ENCODE data around the gene SIGLEC7.
A peak's percentile ranks its signal among the peaks of the same experiment; 100 is the strongest.

The SIGLEC7 gene

DNA sequence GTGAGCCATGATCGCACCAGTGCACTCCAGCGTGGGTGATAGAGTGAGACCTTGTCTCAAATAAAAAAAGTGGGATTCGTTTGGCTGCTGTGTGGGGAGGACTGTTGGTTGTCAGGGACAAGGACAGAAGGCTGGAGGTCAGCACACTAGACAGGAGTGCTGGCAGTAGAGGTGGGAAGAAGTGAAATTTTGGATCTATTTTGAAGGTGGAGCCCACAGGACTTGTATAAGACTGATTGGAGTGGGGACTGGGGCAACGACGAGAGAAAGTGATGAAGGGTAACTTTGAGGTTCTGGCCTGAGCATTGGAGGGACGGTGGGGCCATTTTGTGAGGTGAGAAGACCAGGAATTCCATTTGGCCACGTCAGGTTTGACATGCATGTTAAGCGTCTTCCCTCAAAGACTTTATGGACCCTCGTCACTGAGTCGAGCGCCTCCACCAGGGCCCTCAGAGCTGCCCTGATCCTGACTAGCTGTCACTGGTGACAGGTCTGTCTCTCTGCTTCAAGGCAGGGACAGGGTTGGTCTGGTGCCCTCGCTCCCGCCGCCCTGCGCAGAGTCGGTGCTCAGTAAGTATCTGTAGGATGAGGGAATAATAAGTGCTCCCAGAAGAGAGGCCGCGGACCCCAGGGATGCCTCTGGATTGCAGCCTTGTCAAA is 34.6 kb upstream of the SIGLEC7 start:
- Mint-ChIP-seq H3K4me3 (peak overlapping the region; percentile 88), H3K4me1 (ENCODE audit: low read depth) (peaks cover 47% of the 10 kb centered on the region), H3K27me3 (no peaks in the 10 kb centered on the region), H3K27ac (peak overlapping the region; percentile 97), H3K9me3 (no peaks in the 10 kb centered on the region), H3K36me3 (ENCODE audit: low read depth) (peaks cover 31% of the 10 kb centered on the region)

DNA sequence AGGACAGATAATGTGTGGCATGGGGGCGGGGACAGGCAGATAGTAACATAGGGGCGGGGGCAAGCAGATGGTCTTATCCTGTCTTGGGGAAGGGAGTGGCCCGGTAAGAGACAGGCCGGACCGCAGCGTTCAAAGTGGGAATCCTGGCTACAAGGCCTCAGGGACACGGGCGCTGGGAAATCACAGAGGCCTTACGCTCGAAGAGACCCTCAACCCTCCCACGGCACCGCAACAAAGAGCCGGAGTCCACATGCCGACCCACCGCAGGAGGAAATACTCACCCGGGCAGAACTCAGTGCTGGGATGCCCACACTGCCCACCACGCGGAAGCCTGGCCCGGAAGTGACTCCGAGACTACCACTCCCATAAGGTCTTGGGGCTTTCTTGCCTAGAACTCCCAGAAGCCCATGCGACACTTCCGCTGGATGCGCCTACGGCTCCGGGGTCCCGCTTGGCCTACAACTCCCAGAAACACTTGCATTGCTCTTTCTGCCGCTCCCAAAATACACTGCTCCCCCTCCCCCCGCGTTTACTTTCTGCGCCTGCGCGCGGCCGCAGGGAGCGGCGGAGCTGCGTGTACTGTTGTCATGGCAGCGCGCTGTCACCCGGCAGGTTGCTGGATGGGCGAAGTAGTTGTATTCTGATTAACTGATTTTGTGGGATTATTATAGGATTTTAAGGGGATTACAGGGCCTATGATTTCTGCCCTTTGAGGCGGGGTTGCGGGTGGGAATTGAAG is 33.9 kb upstream of the SIGLEC7 start, which contains the start of gene CTU1:
Gene CTU1 (minus strand): TSS at position 344 of the 739 bp plus-strand sequence. CDS start 3,840 bp downstream, outside the sequence.
- Mint-ChIP-seq H3K4me3 (peak within 1 kb of the TSS; percentile 88), H3K9me3 (no peaks in the 10 kb centered on the region), H3K36me3 (ENCODE audit: low read depth) (peaks cover 24% of the 10 kb centered on the region), H3K27me3 (no peaks in the 10 kb centered on the region), H3K4me1 (ENCODE audit: low read depth) (peaks cover 41% of the 10 kb centered on the region), H3K27ac (peak within 1 kb of the TSS; percentile 97)

DNA sequence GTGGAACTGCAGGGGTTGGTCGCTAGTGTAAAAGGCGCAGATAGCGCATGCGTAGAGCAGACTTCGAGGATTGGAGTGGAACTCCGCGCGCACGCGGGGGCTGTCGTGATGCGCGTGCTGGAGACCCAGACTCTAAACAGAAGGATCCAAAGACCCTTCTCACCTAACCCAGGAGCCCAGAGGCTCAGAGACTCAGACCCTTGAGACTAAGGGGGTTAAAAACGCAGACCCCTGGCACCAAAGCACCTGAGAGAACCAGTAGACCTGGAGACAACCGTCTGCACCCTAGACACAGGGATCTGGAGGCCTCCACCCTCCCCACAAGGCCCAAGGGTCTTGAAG is 33.3 kb upstream of the SIGLEC7 start:
- Mint-ChIP-seq H3K4me1 (ENCODE audit: low read depth) (peaks cover 37% of the 10 kb centered on the region), H3K27me3 (no peaks in the 10 kb centered on the region), H3K9me3 (no peaks in the 10 kb centered on the region), H3K27ac (peak overlapping the region; percentile 97), H3K36me3 (ENCODE audit: low read depth) (peaks cover 18% of the 10 kb centered on the region), H3K4me3 (peak overlapping the region; percentile 88)

DNA sequence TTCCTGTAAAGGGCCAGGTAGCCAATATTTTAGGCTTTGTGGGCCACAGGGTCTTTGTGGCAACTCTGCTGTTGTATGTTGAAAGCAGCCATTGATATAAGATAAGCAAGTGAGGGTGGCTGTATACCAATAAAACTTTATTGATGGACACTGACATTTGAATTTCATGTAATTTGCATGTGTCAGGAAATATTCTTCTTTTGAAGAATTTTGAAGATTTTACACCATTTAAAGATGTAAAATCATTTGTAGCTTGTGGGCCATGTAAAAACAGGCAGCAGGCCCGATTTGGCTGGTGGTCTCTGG is 31.5 kb upstream of the SIGLEC7 start:
- Mint-ChIP-seq H3K27ac (no peak overlapping the region), H3K27me3 (no peaks in the 10 kb centered on the region), H3K9me3 (no peaks in the 10 kb centered on the region), H3K4me1 (ENCODE audit: low read depth) (peaks cover 41% of the 10 kb centered on the region), H3K4me3 (no peak overlapping the region), H3K36me3 (ENCODE audit: low read depth) (peaks cover 11% of the 10 kb centered on the region)

DNA sequence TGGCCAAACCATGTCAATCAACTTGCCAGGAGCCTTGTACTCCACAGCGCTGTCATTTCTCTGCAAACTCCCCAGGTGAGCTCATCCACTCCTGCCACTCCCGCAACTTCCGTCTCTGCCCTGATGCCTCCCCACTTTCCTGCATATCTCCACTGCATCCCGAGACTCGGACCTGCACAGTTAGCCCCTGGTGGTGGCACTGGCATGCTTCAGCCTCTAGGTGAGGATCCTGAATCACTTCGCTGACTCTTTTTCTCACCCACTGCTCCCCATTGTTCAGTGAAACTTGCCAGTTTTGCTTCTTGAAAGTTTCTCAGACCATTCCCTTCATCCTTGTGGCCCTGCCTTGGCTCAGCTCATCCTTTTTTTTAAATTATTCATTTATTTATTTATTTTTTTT is 30.5 kb upstream of the SIGLEC7 start:
- Mint-ChIP-seq H3K9me3 (no peaks in the 10 kb centered on the region), H3K36me3 (ENCODE audit: low read depth) (peaks cover 5% of the 10 kb centered on the region), H3K4me3 (no peak overlapping the region), H3K27ac (no peak overlapping the region), H3K27me3 (no peaks in the 10 kb centered on the region), H3K4me1 (ENCODE audit: low read depth) (peaks cover 45% of the 10 kb centered on the region)

DNA sequence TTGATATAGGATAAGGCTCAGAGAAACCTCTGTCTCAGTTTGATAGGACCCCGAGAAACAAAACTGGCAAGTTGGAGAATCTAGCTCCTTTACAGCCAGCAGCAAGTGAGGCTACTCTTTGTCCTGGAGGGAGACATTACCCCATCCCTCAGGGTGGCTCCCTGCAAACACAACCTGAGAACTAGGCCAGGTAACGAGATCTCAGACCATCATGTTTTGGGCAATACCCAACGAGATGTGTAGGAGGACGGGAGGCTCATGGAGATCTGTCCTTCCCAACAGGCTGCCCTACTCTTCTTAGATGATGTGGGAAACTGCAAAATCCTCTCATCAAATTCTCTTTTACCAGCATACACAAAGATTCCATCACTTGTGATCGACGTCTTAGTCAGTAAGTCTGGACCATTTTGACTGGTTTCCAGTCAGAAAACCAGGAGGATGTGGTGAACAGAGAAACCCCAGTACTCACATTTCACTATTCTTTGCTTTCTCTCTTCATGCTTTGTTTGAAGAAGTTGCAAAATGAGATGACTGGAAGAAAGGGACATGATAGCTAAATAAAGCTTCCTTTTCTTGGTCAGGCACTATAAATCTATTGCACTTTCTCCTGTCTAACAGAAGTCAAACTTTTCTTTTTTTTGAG is 27.9 kb upstream of the SIGLEC7 start:
- no peak overlapping the region for H3K4me3 Mint-ChIP-seq
- H3K4me1 Mint-ChIP-seq (ENCODE audit: low read depth): peaks cover 39% of the 10 kb centered on the region
- peak overlapping the region; percentile 60 for H3K27ac Mint-ChIP-seq
- no peaks in the 10 kb centered on the region for H3K27me3 Mint-ChIP-seq
- H3K36me3 Mint-ChIP-seq (ENCODE audit: low read depth): no peaks in the 10 kb centered on the region
- H3K9me3 Mint-ChIP-seq: no peaks in the 10 kb centered on the region

DNA sequence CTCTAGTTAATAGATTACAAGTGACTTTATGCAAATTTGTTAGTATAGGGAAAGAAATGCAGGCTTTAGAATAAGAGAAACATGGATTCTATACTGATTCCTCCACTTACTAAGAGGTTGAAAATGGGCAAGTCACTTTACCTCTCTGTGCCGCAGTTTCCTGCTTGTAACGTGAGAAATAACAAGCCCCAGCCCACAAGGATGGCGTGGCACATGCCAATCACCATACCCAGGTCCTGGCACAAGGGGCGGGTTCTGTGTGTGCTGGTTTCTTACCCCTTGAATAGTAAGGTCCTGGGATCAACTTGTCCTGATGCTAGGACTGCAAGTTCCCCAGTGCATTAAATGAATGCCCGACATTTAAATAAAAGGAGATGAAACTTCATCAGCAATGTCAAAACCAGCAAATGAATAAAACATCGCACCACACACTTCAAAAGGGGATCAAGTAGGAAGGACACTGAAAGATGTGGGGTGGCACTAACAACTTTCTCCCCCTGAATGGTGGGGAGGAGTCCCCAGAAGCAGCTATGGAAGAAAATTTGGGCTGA is 25.3 kb upstream of the SIGLEC7 start:
- peak overlapping the region; percentile 24 for H3K27ac Mint-ChIP-seq
- no peak overlapping the region for H3K4me3 Mint-ChIP-seq
- H3K27me3 Mint-ChIP-seq: no peaks in the 10 kb centered on the region
- H3K36me3 Mint-ChIP-seq (ENCODE audit: low read depth): no peaks in the 10 kb centered on the region
- peaks cover 45% of the 10 kb centered on the region for H3K4me1 Mint-ChIP-seq (ENCODE audit: low read depth)
- H3K9me3 Mint-ChIP-seq: no peaks in the 10 kb centered on the region

DNA sequence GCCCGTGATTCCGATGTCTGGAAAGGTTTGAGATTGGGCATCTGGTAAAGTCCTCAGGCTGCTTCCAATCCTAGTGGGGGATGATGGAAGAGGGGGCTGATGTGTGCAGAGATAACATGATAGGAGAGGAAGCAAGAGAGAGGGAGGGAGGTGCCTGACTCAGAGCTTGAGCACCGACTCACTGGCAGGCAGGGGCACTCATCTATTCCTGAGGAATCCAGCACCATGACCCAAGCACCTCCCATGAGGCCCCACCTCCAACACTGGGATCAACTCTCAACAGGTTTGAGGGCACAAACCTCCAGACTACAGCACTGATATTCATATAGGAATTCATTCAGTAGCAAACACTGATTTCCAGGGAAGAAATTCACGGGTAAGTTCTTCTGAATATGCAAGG is 23.0 kb upstream of the SIGLEC7 start:
- Mint-ChIP-seq H3K9me3 (no peaks in the 10 kb centered on the region), H3K36me3 (ENCODE audit: low read depth) (no peaks in the 10 kb centered on the region), H3K27ac (no peak overlapping the region), H3K27me3 (no peaks in the 10 kb centered on the region), H3K4me3 (no peak overlapping the region), H3K4me1 (ENCODE audit: low read depth) (peaks cover 64% of the 10 kb centered on the region)

DNA sequence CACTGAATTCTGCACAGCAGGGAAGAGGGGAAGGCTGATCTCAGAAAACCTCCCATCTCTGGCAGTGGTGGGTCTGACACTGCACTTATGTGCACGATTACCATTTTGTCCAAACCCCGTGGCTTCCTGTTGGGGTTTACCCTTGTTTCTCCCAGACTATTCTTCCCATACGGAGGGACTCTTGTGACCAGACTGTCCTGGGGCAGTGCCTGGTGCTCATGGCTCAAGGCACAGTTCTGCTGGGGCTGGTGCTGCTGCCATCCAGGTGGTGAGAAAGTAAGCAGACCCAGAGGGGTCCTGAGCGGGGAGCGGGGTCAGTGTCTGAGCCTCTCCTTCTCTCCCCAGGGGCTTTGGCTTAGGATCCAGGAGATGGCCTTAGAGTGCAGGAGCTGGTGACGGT is 22.5 kb upstream of the SIGLEC7 start:
- Mint-ChIP-seq H3K4me3 (no peak overlapping the region), H3K9me3 (no peaks in the 10 kb centered on the region), H3K36me3 (ENCODE audit: low read depth) (no peaks in the 10 kb centered on the region), H3K27me3 (no peaks in the 10 kb centered on the region), H3K27ac (no peak overlapping the region), H3K4me1 (ENCODE audit: low read depth) (peaks cover 64% of the 10 kb centered on the region)

DNA sequence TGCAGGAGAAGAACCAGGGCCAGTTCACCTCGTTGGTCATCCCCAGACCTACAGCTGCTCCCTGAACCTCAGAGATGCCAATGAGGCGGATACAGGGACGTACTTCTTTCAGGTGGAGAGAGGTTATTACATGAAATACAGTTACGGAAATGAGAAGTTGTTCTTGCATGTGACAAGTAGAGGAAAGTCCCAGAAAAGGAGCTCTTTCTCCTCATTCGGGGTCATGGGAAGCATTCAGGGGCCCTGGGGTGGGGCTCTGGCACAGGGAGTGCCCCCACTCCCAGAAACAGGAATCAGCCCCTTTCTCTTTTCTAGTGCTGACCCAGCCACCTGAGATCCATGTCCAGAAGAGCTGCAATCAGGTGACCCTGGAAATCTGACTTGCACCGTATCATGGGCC is 21.9 kb upstream of the SIGLEC7 start:
- Mint-ChIP-seq H3K27ac (no peak overlapping the region), H3K36me3 (ENCODE audit: low read depth) (no peaks in the 10 kb centered on the region), H3K27me3 (no peaks in the 10 kb centered on the region), H3K4me1 (ENCODE audit: low read depth) (peaks cover 64% of the 10 kb centered on the region), H3K9me3 (no peaks in the 10 kb centered on the region), H3K4me3 (no peak overlapping the region)

DNA sequence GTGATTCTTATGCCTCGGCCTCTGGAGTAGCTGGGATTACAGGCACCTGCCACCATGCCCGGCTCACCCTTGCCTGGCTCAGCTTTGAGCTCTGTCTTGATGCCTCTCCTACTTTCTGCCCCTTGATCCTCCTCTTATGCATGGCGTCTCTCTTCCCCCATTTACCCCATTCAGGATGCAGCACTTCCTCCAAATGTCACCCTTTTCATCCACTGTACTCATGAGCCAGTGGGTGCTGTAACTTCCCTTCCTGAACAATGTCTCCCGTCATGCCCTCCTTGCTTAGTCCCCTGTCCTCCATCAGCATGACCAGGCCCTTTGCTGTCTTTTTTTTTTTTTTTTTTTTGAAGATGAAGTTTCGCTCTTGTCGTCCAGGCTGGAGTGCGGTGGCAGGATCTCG is 20.8 kb upstream of the SIGLEC7 start:
- peaks cover 57% of the 10 kb centered on the region for H3K4me1 Mint-ChIP-seq (ENCODE audit: low read depth)
- no peaks in the 10 kb centered on the region for H3K9me3 Mint-ChIP-seq
- no peak overlapping the region for H3K27ac Mint-ChIP-seq
- H3K27me3 Mint-ChIP-seq: no peaks in the 10 kb centered on the region
- H3K36me3 Mint-ChIP-seq (ENCODE audit: low read depth): no peaks in the 10 kb centered on the region
- H3K4me3 Mint-ChIP-seq: no peak overlapping the region

DNA sequence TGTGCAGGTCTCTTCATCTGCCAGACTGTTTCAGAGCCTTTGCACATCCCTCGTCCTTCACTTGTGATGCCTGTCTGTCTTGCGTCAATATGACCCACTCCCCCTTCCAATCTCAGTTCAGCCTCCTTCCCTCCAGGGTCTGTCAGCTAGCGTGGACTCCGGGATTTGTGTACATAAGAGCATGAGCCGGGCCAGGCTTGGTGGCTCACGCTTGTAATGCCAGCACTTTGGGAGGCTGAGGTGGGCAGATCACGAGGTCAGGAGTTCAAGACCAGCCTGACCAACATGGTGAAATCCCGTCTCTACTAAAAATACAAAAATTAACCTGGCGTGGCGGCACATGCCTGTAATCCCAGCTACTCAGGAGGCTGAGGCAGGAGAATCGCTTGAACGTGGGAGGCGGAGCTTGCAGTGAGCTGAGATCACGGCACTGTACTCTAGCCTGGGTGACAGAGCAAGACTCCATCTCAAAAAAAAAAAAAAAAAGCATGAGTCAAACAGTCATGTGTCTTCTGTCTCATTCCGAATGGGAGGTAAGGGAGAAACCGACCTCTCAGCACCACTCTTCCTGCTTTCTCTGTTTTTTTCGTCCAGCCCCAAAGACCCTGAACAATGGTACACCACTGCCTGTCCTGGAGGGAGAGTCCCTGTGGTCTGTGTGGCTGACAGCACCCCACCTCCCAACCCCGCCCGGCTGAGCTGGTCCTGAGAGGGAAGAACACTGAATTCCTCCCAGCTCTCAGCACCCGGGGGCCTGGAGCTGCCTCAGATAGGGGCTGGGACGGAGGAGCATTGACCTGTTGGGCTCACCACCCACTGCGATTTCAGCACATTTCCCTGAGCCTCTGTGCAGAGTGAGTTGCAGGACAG is 19.8 kb upstream of the SIGLEC7 start:
- Mint-ChIP-seq H3K27ac (peak overlapping the region; percentile 26), H3K9me3 (no peaks in the 10 kb centered on the region), H3K4me3 (peak overlapping the region; percentile 3), H3K27me3 (no peaks in the 10 kb centered on the region), H3K4me1 (ENCODE audit: low read depth) (peaks cover 57% of the 10 kb centered on the region), H3K36me3 (ENCODE audit: low read depth) (no peaks in the 10 kb centered on the region)

DNA sequence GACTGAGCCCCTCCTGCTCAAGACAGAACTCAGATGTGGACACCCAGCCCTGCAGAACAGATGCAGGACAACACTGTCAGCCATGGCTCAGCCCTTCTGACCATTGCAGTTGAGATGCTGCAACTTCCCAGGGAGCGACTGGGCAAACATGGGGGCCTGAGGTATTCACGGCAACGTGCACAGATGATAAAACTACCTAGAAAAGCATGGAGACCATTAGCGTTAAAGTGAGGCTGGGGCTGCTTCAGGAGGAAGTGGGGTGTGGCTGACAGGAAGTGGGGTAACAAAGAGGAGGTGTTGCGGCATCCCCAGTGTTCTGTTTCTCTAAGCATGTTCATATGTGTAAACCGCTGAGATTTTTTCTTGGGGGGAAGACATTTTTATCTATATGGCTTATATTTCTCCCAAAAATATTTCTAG is 18.7 kb upstream of the SIGLEC7 start:
- no peaks in the 10 kb centered on the region for H3K27me3 Mint-ChIP-seq
- peak overlapping the region; percentile 40 for H3K4me3 Mint-ChIP-seq
- H3K27ac Mint-ChIP-seq: peak overlapping the region; percentile 83
- H3K36me3 Mint-ChIP-seq (ENCODE audit: low read depth): no peaks in the 10 kb centered on the region
- no peaks in the 10 kb centered on the region for H3K9me3 Mint-ChIP-seq
- H3K4me1 Mint-ChIP-seq (ENCODE audit: low read depth): peaks cover 64% of the 10 kb centered on the region

DNA sequence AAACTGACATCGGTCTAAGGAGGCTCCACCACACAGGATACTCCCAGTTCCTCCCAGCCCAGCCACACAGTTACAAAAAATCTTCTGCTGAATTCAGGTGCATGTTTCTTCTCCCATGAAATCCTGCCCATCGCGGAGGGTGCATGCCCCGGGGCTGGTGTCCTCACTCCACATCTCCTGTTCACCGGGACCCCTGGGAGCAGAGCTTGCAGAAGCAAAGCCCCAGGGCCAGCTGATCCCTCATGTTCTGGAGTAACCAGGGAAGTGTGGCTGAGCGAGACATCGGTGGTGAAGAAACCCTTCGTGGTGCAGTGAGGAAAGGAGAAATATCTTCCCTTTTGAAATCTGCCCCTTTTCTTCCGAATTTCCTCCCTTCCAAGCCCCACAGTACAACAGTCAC is 18.3 kb upstream of the SIGLEC7 start:
- Mint-ChIP-seq H3K9me3 (no peaks in the 10 kb centered on the region), H3K4me1 (ENCODE audit: low read depth) (peaks cover 68% of the 10 kb centered on the region), H3K36me3 (ENCODE audit: low read depth) (no peaks in the 10 kb centered on the region), H3K4me3 (peak overlapping the region; percentile 40), H3K27me3 (no peaks in the 10 kb centered on the region), H3K27ac (peak overlapping the region; percentile 83)
